HepG2 (cell line): ENCODE measurements around the gene PML.

ENCODE experiments used
- PCBP2 ChIP-seq: fragments of 200-400 bp; formaldehyde crosslinking; optimal IDR thresholded peaks from 2 replicates; pipeline ENCODE3; 2018; ENCODE audit warnings: low read length, low read depth; ENCODE audit not compliant: poor library complexity, severe bottlenecking
- ZZZ3 ChIP-seq: sonication (generic); formaldehyde crosslinking; IDR thresholded peaks from 2 replicates; pipeline ENCODE4 v1.4.0; 2020; ENCODE audit warnings: missing genetic modification reagents, mild to moderate bottlenecking, borderline replicate concordance
- TF ChIP-seq, protein P1 (sequence below), 2 experiments: sonication (generic) in 1 of 2; formaldehyde crosslinking in 1 of 2; IDR thresholded peaks; 2 replicates each; pipeline versions ENCODE4 v1.5.1 to v1.6.1; 2011 to 2020; ENCODE audit warnings: borderline replicate concordance in 1 of 2, low read depth in 1 of 2, low read length in 1 of 2, mild to moderate bottlenecking in 1 of 2, missing genetic modification reagents in 1 of 2, moderate library complexity in 1 of 2
- TF ChIP-seq, protein P2 (sequence below): sonication (generic); formaldehyde crosslinking; IDR thresholded peaks from 2 replicates; pipeline ENCODE4 v1.4.0; 2020; ENCODE audit warnings: missing genetic modification reagents
- TF ChIP-seq, protein P3 (sequence below): sonication (generic); formaldehyde crosslinking; IDR thresholded peaks from 2 replicates; pipeline ENCODE4 v1.5.0; 2020; ENCODE audit warnings: mild to moderate bottlenecking, missing genetic modification reagents, moderate library complexity

DNA sequence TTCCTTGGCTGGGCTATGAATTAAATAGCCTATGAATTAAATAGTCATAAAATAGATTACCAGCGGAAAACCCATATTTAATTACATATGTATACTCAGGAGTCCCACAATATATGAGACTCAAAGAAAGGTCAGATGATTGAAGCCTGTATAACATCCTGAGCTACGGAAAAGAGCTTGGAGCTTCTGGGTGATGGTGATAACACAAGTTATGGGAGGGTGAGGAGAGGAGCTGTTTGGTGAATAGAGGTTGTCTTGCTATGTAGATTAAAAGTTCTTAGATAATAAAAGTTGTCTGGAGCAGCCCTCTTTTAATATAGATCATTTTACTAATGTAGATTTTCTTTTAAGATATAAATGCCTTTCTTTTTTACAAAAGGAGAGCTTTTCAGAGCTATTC is 1.8 kb downstream of the PML start:
- TF ChIP-seq, protein P1, sequence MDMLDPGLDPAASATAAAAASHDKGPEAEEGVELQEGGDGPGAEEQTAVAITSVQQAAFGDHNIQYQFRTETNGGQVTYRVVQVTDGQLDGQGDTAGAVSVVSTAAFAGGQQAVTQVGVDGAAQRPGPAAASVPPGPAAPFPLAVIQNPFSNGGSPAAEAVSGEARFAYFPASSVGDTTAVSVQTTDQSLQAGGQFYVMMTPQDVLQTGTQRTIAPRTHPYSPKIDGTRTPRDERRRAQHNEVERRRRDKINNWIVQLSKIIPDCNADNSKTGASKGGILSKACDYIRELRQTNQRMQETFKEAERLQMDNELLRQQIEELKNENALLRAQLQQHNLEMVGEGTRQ (IDR thresholded peaks at IDR 0.05; ENCODE audit: low read depth, low read length) = no peak
- TF ChIP-seq, protein P1 (CRISPR knock-in tag; IDR thresholded peaks at IDR 0.05; ENCODE audit: borderline replicate concordance) = no peak
- TF ChIP-seq, protein P2, sequence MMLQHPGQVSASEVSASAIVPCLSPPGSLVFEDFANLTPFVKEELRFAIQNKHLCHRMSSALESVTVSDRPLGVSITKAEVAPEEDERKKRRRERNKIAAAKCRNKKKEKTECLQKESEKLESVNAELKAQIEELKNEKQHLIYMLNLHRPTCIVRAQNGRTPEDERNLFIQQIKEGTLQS (CRISPR knock-in tag) = no peak
- TF ChIP-seq, protein P3, sequence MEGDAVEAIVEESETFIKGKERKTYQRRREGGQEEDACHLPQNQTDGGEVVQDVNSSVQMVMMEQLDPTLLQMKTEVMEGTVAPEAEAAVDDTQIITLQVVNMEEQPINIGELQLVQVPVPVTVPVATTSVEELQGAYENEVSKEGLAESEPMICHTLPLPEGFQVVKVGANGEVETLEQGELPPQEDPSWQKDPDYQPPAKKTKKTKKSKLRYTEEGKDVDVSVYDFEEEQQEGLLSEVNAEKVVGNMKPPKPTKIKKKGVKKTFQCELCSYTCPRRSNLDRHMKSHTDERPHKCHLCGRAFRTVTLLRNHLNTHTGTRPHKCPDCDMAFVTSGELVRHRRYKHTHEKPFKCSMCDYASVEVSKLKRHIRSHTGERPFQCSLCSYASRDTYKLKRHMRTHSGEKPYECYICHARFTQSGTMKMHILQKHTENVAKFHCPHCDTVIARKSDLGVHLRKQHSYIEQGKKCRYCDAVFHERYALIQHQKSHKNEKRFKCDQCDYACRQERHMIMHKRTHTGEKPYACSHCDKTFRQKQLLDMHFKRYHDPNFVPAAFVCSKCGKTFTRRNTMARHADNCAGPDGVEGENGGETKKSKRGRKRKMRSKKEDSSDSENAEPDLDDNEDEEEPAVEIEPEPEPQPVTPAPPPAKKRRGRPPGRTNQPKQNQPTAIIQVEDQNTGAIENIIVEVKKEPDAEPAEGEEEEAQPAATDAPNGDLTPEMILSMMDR (CRISPR knock-in tag) = no peak
- TF ChIP-seq ZZZ3 (CRISPR knock-in tag) (no peak), PCBP2 (no peak)
